NCI-H2196 (cell line): Measurements from ENCODE around the gene FANCF.

Experiments used
- DNase-seq: peaks from one replicate; lab custom pipeline; 2025; ENCODE audit not compliant: unreplicated experiment; lab: John Stamatoyannopoulos, UW

FANCF gene

DNA sequence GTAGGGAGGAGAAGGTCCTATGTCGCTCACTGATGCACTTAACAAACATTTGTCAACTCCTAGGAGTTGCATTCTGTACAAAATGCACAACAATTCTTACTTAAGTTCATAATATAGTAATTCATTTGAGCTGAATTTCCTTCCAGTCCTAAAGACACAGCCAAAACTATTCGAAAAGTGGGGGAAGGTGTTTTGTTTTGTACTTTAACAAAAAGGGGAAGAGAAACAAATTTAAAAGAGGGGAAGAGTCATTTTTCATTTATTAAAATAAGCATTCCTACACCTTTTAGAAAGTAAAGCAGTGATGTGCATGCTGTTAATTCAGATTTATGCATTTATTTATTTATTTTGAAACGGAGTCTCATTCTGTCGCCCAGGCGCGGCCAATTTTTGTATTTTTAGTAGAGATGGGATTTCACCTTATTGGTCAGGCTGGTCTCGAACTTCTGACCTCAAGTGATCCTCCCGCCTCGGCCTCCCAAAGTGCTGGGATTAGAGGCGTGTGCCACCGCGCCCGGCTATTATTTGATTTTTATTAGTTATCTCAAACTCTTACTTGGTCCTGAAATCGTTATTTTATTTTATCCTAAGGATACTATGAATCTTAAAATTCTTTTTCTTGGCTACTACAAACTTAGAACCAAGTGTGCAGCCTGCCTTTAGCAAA is 1.1 kb upstream of the FANCF start:
- DNase-seq, result no peak

- peak; percentile 56 for DNase-seq
Measured at GRCh38 chr11:22624742-22625447, 728 bp downstream of the FANCF start.

DNA sequence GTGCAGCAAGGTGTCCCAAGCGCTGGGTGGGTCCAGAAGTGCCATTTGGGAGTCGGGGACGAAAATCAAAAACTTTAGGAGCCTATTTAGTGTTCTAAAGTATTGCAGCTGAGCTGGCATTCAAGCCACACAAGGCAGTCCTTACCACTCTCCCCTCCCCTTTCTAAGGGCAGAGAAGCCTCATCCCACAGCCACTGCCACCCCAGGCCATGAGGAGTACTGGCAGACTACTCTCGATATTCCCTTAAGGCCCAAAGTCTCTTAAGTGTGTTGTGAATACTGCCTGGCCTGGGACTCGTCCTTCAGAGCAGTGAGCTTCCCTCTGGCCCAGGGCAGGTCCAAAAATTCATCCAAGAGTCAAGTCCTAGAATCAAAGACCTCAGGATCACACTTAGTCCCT is 7.8 kb downstream of the FANCF start:
- DNase-seq, result no peak

GRCh38 chr11:22603933-22604332 is 21.7 kb downstream of the FANCF start:
- no peak for DNase-seq

- no peak for DNase-seq
Measured at GRCh38 chr11:22602504-22602903, 23.1 kb downstream of the FANCF start.

DNA sequence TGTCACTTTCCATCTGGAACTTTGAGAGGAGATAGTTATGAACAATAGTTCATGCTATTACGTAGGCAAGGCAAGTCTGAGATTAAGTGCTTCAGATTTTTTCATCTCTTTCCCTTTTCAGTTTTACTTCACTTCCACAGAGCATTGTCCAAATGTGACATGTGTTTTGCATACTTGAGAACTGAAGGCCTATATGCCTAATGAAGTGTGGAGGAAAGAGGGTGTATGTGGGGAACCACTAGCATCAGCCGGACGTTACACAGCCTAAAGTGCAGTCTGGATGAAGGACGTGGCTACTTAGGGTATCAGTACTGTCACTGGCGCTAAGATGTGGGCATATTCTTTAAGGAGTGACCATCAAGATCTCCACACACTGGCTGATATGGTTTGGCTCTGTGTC is 26.2 kb downstream of the FANCF start:
- no peak for DNase-seq

DNA sequence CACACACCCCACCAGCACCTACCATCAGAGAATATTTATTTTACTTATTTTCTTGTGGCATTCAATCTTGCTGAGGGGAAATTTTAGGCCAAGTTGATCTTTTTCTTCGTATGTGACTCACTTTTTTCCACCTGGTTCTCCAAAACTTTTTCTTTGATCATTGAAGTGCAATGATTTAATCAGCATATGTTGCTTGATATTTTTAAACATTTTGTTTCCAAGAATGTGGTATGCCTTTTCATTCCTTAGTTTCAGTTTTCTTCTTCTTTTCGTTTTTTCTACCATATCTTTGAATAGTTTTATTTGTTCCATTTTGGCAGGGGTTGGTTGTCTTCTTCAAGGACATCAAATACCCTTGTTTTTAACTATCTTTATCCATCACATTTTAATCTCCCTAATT is 28.6 kb downstream of the FANCF start:
- DNase-seq, result no peak

- no peak for DNase-seq
Measured at GRCh38 chr11:22584976-22585375, 40.6 kb downstream of the FANCF start.

GRCh38 chr11:22583963-22584492 is 41.6 kb downstream of the FANCF start:
- DNase-seq, result no peak

DNA sequence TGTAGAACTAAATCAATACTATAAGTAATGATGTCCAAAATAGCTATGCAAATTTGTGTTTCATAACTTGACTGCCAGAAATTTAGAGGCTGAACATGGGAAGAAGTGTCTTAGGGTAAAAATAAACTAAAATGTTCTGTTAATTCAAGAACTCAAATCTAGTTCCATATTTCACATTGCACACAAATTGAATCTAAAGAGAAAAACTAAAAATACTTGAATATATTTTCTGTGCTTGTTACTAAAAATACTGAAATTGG is 43.5 kb downstream of the FANCF start:
- DNase-seq, result no peak

GRCh38 chr11:22581354-22582150 is 44.1 kb downstream of the FANCF start:
- no peak for DNase-seq

DNA sequence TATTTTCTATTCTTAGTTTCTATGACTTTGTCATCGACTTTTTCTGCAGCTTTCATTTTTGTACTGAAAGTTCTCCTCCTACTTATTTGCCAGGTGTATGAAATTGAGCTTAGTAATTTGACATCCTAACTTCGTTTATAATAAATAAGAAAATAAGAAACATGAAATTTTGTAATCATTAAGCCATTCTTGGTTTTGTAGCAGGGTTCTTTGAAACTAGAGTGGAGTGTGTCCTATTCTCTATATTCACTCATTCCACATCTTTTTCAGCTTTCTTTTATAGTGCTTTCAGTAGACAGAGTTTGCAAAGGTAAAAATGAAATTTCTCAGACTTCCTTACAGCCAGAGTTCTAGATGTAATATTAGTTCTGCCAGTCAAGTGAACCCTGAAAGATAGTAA is 47.8 kb downstream of the FANCF start:
- DNase-seq, result no peak
